NCI-H345 (cell line): ENCODE results near the gene LPP.

Source experiments
- DNase-seq: peaks from one replicate; lab custom pipeline; 2025; lab: John Stamatoyannopoulos, UW

The LPP gene

GRCh38 chr3:188798556-188799145 is 644.7 kb downstream of the LPP start:
- no peak for DNase-seq

GRCh38 chr3:188801393-188801792 is 647.4 kb downstream of the LPP start:
- no peak for DNase-seq

- DNase-seq, result no peak
These were observed 648.7 kb downstream of the LPP start for GRCh38 chr3:188802645-188803044.

GRCh38 chr3:188807006-188807405 is 653.0 kb downstream of the LPP start:
- DNase-seq, result no peak

- DNase-seq, result no peak
These were observed 658.2 kb downstream of the LPP start for GRCh38 chr3:188812198-188812597.

- DNase-seq, result no peak
These were observed 660.6 kb downstream of the LPP start for GRCh38 chr3:188814581-188814980.

- DNase-seq, result no peak
These were observed 663.4 kb downstream of the LPP start for GRCh38 chr3:188817103-188817934.

GRCh38 chr3:188817935-188818269 is 663.9 kb downstream of the LPP start:
- no peak for DNase-seq

GRCh38 chr3:188818282-188818681 is 664.3 kb downstream of the LPP start:
- DNase-seq, result no peak

GRCh38 chr3:188819939-188820338 is 666.0 kb downstream of the LPP start:
- no peak for DNase-seq

GRCh38 chr3:188822004-188822403 is 668.0 kb downstream of the LPP start:
- no peak for DNase-seq

- DNase-seq, result no peak
These were observed 668.5 kb downstream of the LPP start for GRCh38 chr3:188822411-188822810.

GRCh38 chr3:188824566-188824965 is 670.6 kb downstream of the LPP start:
- DNase-seq, result no peak

GRCh38 chr3:188825901-188826300 is 671.9 kb downstream of the LPP start:
- DNase-seq, result no peak

- no peak for DNase-seq
These were observed 672.6 kb downstream of the LPP start for GRCh38 chr3:188826574-188826973.

GRCh38 chr3:188827103-188827502 is 673.1 kb downstream of the LPP start:
- no peak for DNase-seq

- DNase-seq, result no peak
These were observed 673.6 kb downstream of the LPP start for GRCh38 chr3:188827576-188827975.

GRCh38 chr3:188829130-188829529 is 675.2 kb downstream of the LPP start:
- no peak for DNase-seq

GRCh38 chr3:188829576-188829975 is 675.6 kb downstream of the LPP start:
- DNase-seq, result no peak

GRCh38 chr3:188830893-188831292 is 676.9 kb downstream of the LPP start:
- no peak for DNase-seq

- no peak for DNase-seq
These were observed 678.2 kb downstream of the LPP start for GRCh38 chr3:188832146-188832545.

GRCh38 chr3:188832961-188833721 is 679.2 kb downstream of the LPP start:
- DNase-seq, result no peak

- no peak for DNase-seq
These were observed 680.4 kb downstream of the LPP start for GRCh38 chr3:188834349-188834748.
